ENCODE measurements around the gene BRSK2. TPM values are rescaled to one million over a fixed set of nuclear protein-coding genes. Genes with fewer than 3 reads are reported as not detected.

The BRSK2 gene
- polyA plus RNA-seq, 1 of the 3 experiments (the other 2 are of a cell fraction) = 0.64 TPM

- TF ChIP-seq SIN3A (IDR thresholded peaks at IDR 0.05; ENCODE audit: borderline replicate concordance, low read depth, low read length) (no peak), CHD2 (IDR thresholded peaks at IDR 0.05; ENCODE audit: low read length, partially characterized antibody) (no peak), IRF3 (IDR thresholded peaks at IDR 0.05; ENCODE audit: low read depth, low read length) (no peak), FOSL2 (IDR thresholded peaks at IDR 0.05; ENCODE audit: borderline replicate concordance, low read depth) (no peak), POLR2AphosphoS5 (IDR thresholded peaks at IDR 0.05; ENCODE audit: low read depth, low read length) (no peak), RAD21 (IDR thresholded peaks at IDR 0.05; ENCODE audit: low read length) (no peak), ELF1 (IDR thresholded peaks at IDR 0.05) (no peak), NFIC (IDR thresholded peaks at IDR 0.05; ENCODE audit: borderline replicate concordance) (no peak), SMC3 (IDR thresholded peaks at IDR 0.05; ENCODE audit: low read depth, low read length) (no peak)
Measured at GRCh38 chr11:1359556-1359955, 30.2 kb upstream of the BRSK2 start (continued).

GRCh38 chr11:1360181-1360834 lies 29.4 kb upstream of the BRSK2 start:
- H3K4me2 ChIP-seq = no peak overlapping the region

GRCh38 chr11:1360835-1361357 lies 28.8 kb upstream of the BRSK2 start:
- WGBS (ENCODE audit: low lambda C conversion rate) = 44% methylated on average over 16 of the region's 16 CpGs
- Histone ChIP-seq H3K9me3 (no peaks in the 10 kb centered on the region), H3K9me2 (no peaks in the 10 kb centered on the region), H3K36me3 (replicated peaks in 1 of 2; ENCODE audit: control insufficient read depth in 1 of 2, insufficient read depth in 2 of 2, low read length in 1 of 2) (no peaks in the 10 kb centered on the region), H3F3A (replicated peaks; ENCODE audit: insufficient read depth) (no peaks in the 10 kb centered on the region), H3K27me3 (ENCODE audit: insufficient read depth) (no peaks in the 10 kb centered on the region), H3K9ac (no peak overlapping the region), H3K4me3 (ENCODE audit: low read depth in 2 of 2, low read length in 1 of 2) (no peak overlapping the region), H3K4me1 (ENCODE audit: control insufficient read depth in 1 of 2, insufficient read depth in 2 of 2, low read depth in 1 of 2, low read length in 1 of 2) (no peaks in the 10 kb centered on the region; a peak in 1 of 4 replicates), H3K4me2 (no peak overlapping the region), H3K79me2 (ENCODE audit: insufficient read depth) (no peaks in the 10 kb centered on the region), H3K27ac (ENCODE audit: low read depth in 2 of 2, low read length in 1 of 2) (no peak overlapping the region), H2AFZ (ENCODE audit: low read depth) (no peak overlapping the region), H4K20me1 (ENCODE audit: insufficient read depth) (no peaks in the 10 kb centered on the region)
- DNase-seq = peak; percentile 7
- CTCF ChIA-PET = no interaction called here
- POLR2A ChIA-PET = no interaction called here
- TF ChIP-seq RCOR1 (IDR thresholded peaks at IDR 0.05; ENCODE audit: low read length) (no peak), TEAD4 (IDR thresholded peaks at IDR 0.05; ENCODE audit: borderline replicate concordance, insufficient read depth) (no peak), REST (IDR thresholded peaks at IDR 0.05; ENCODE audit: low read depth, low read length) (no peak), USF1 (IDR thresholded peaks at IDR 0.05; ENCODE audit: borderline replicate concordance, low read depth) (no peak), GATA2 (CRISPR knock-in tag; IDR thresholded peaks at IDR 0.05) (no peak), TAF1 (IDR thresholded peaks at IDR 0.05; ENCODE audit: borderline replicate concordance, low read depth, low read length) (no peak), NFIC (IDR thresholded peaks at IDR 0.05; ENCODE audit: borderline replicate concordance) (no peak)

More at GRCh38 chr11:1360181-1360834, 29.4 kb upstream of the BRSK2 start:
- TF ChIP-seq SIN3A (IDR thresholded peaks at IDR 0.05; ENCODE audit: borderline replicate concordance, low read depth, low read length) (no peak), FOSL2 (IDR thresholded peaks at IDR 0.05; ENCODE audit: borderline replicate concordance, low read depth) (no peak), EZH2phosphoT487 (IDR thresholded peaks at IDR 0.05; ENCODE audit: borderline replicate concordance, low read depth) (no peak), POLR2AphosphoS5 (IDR thresholded peaks at IDR 0.05; ENCODE audit: low read depth, low read length) (no peak), YY1 (IDR thresholded peaks at IDR 0.05; ENCODE audit: low read depth) (no peak), MEF2A (IDR thresholded peaks at IDR 0.05; ENCODE audit: borderline replicate concordance, low read depth) (no peak), MXI1 (IDR thresholded peaks at IDR 0.05; ENCODE audit: low read depth, low read length) (no peak)
- H3K4me3 ChIP-seq (ENCODE audit: low read depth in 2 of 2, low read length in 1 of 2) = no peak overlapping the region
- POLR2A ChIA-PET = no interaction called here
- no peaks in the 10 kb centered on the region for H3F3A ChIP-seq (replicated peaks; ENCODE audit: insufficient read depth)
- H3K9me3 ChIP-seq = no peaks in the 10 kb centered on the region
- H3K27me3 ChIP-seq (ENCODE audit: insufficient read depth) = no peaks in the 10 kb centered on the region
- no peak overlapping the region for H3K27ac ChIP-seq (ENCODE audit: low read depth in 2 of 2, low read length in 1 of 2)
- no peak overlapping the region for H3K9ac ChIP-seq
- H3K79me2 ChIP-seq (ENCODE audit: insufficient read depth) = no peaks in the 10 kb centered on the region
- CTCF ChIA-PET = no interaction called here
- 48% methylated on average over 12 of the region's 20 CpGs for WGBS (ENCODE audit: low lambda C conversion rate)
- H3K9me2 ChIP-seq = no peaks in the 10 kb centered on the region
- DNase-seq = peak; percentile 21
- no peaks in the 10 kb centered on the region for H4K20me1 ChIP-seq (ENCODE audit: insufficient read depth)
- H2AFZ ChIP-seq (ENCODE audit: low read depth) = no peak overlapping the region
- no peaks in the 10 kb centered on the region; a peak in 1 of 4 replicates for H3K4me1 ChIP-seq (ENCODE audit: control insufficient read depth in 1 of 2, insufficient read depth in 2 of 2, low read depth in 1 of 2, low read length in 1 of 2)
- H3K36me3 ChIP-seq (replicated peaks in 1 of 2; ENCODE audit: control insufficient read depth in 1 of 2, insufficient read depth in 2 of 2, low read length in 1 of 2) = no peaks in the 10 kb centered on the region
